GM10248 (cell line): ENCODE results near the gene SEC62.

Experiments
- CTCF ChIA-PET: fragments of 300-600 bp; sonication (Branson Sonifier 250); formaldehyde crosslinking; extraction: SDS; loops from one replicate; lab custom pipeline; 2021; ENCODE audit warnings: antibody characterized with exemption; lab: Yijun Ruan, JAX
- POLR2A ChIA-PET: fragments of 350-650 bp; sonication (Branson Sonifier 250); formaldehyde crosslinking; extraction: SDS; loops from one replicate; lab custom pipeline; 2020; ENCODE audit warnings: antibody characterized with exemption; lab: Yijun Ruan, JAX
- DNase-seq: peaks from one replicate; pipeline ENCODE4 v3.0.0; 2012; ENCODE audit errors: extremely low spot score
- TF ChIP-seq, protein P1 (sequence below): IDR thresholded peaks from 2 replicates; pipeline ENCODE4 v1.5.1; 2012; ENCODE audit warnings: mild to moderate bottlenecking, low read depth; ENCODE audit errors: extremely low read depth, missing control alignments, control extremely low read depth

SEC62 gene

DNA sequence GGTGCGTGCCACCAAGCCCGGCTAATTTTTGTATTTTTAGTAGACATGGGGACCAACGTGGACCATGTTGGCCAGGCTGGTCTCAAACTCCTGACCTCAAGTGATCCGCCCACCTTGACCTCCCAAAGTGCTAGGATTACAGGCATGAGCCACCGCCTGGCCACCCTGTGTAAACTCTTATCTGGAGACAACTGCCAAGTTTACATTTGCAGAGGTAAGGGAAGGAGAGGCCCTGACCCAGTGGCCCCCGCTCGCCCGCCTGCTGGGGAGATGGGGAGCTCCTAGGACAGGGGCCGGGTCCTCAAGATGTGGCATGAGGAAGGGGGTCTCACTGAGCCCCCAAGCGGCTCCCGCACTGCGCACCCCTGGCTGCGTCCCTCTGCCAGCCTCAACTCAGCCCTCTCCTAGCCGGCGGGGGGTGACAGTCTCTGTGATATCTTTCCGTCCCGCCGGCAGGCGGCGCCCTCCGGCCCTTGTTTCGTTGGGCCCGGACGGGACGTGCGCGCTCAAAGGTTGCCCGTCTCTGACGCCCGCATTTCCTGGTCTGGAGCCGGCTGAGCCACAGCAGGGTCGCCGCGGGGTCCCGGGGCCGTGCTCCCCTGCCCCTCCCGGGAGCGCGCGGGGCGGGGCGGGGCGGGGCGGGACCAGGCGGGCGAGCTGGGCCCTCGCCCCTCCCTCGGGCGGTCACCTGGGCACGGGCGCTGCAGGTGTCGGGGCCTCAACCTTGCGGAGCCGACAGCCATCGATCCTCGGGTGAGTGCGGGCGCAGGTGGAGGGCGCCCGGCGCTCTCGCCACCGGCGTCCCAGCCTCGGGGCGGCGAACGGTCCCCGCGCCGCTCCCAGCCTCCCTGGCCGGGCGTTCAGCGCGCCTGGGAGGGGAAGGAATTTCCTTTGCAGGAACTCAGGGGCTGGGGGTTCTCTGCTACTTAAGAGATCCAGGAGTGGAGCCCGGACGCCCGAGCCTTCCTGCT, 71.1 kb downstream of the SEC62 start, which contains the start of gene GPR160:
TSS of gene GPR160 (plus strand) at position 533 of the 971 bp plus-strand sequence. CDS start 45,978 bp downstream, outside the sequence.
- TF ChIP-seq, protein P1, sequence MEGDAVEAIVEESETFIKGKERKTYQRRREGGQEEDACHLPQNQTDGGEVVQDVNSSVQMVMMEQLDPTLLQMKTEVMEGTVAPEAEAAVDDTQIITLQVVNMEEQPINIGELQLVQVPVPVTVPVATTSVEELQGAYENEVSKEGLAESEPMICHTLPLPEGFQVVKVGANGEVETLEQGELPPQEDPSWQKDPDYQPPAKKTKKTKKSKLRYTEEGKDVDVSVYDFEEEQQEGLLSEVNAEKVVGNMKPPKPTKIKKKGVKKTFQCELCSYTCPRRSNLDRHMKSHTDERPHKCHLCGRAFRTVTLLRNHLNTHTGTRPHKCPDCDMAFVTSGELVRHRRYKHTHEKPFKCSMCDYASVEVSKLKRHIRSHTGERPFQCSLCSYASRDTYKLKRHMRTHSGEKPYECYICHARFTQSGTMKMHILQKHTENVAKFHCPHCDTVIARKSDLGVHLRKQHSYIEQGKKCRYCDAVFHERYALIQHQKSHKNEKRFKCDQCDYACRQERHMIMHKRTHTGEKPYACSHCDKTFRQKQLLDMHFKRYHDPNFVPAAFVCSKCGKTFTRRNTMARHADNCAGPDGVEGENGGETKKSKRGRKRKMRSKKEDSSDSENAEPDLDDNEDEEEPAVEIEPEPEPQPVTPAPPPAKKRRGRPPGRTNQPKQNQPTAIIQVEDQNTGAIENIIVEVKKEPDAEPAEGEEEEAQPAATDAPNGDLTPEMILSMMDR = peak; percentile 90
- CTCF ChIA-PET = interaction anchor here (1.0 to 2.9 kb wide), 10 partner anchors 9 to 51 kb away, joined by 3 to 10 read pairs (median 4); no protein-coding TSS in a partner anchor
- POLR2A ChIA-PET = no interaction called here
- DNase-seq = peak; percentile 84

DNA sequence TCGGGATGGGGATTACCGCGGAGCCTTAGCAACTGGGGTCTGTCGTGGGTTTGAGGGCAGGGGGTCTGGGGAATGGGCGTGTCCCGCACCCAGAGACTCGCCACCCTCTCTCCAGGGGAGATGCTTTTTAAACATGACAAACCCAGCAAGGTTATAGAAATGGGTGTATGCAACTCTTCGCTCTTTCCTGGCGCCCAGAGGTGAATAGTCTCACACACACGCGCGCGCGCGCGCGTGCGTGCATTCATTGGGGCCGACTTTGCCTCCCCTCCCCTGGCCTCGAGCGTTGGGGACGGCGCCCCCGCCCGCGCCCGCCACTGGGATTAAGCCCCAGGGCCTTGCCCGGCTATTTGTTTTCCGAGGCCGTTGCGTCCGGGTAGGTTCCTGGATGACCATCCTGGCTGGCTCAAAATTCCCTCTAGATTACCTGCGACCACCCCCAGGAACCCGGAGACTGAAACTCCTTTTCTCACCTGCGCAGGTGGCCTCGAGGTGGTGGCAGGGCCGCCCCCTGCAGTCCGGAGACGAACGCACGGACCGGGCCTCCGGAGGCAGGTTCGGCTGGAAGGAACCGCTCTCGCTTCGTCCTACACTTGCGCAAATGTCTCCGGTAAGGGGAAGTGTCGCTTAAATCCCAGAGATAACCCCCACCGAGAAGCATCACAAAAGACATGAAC, 72.0 kb downstream of the SEC62 start:
- TF ChIP-seq, protein P1 = peak; percentile 9
- ChIA-PET POLR2A (no interaction called here), CTCF (interaction anchor here (0.7 to 2.9 kb wide), 10 partner anchors 9 to 41 kb away, joined by 3 to 24 read pairs (median 4); no protein-coding TSS in a partner anchor)
- peak; percentile 44 for DNase-seq

DNA sequence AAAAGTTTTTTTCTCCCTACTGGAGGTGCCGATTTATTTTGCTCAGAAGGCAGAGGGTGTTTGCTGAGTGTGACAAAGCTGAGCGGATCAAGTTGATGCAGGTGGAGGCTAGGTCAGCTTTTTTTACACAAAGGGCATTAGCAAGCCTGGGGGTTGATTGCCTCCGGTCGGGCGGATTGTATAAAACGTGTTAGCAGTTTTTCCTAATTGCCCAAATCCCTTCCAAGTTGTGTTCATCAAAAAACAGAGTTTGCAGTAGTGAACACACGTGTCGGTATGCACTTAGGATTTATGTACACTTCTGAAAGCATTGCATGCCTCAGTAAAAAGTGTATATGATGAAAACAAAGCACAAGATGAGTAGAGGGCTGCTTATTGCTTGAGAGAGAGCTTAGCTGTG, 73.8 kb downstream of the SEC62 start:
- ChIA-PET CTCF (interaction anchor here (0.8 to 2.9 kb wide), 8 partner anchors 9 to 176 kb away, joined by 3 to 24 read pairs (median 3); no protein-coding TSS in a partner anchor), POLR2A (interaction anchor here (0.6 kb wide), 1 partner anchor 1238 kb away, joined by 4 read pairs; no protein-coding TSS in a partner anchor)
- no peak for DNase-seq
- TF ChIP-seq, protein P1 = no peak

DNA sequence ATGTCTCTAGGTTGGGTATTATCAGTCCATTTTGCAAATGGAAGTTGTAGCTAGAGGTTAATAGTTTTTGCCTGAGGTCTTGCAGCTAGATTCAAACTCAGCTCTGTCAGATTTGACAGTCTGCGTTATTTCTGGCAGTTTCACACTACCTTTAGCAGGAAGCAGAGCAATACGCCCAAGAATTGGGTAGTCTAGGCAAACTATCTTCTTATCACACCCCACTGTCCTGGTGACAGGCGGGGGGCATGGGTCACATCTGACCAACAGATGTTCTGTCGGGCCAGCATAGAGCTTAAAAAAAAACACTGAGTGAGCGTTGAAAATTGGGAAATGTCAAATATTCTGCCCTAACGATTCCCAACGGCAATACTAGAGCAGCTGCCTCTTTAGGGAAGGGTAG, 76.9 kb downstream of the SEC62 start:
- TF ChIP-seq, protein P1 = no peak
- ChIA-PET CTCF (interaction anchor here (1.2 to 5.8 kb wide), 4 partner anchors 10 to 34 kb away, joined by 3 to 24 read pairs (median 5); no protein-coding TSS in a partner anchor), POLR2A (interaction anchor here (0.7 kb wide), 1 partner anchor 135 kb away, joined by 4 read pairs; no protein-coding TSS in a partner anchor)
- DNase-seq = no peak

DNA sequence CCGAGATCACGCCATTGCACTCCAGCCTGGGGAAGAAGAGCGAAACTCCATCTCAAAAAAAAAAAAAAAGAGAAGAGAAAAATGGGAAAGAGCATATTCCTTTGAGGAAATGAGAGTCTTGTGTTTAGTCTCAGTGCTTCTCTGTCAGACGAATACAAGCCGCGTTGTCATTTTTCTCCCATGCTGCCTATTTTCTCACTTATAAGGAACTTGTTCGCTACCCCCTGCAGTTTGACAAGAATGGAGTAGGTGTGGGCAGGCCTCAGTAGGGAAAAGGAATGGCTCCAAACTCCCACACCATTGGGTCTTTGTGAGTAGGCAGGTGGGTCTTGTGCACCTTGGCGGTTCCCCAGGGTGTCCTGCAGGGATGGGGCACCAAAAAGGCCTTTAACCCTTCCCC, 77.7 kb downstream of the SEC62 start:
- ChIA-PET POLR2A (interaction anchor here (0.9 kb wide), 1 partner anchor 20 kb away, joined by 5 read pairs; no protein-coding TSS in a partner anchor), CTCF (interaction anchor here (1.2 to 5.8 kb wide), 4 partner anchors 9 to 13 kb away, joined by 4 to 28 read pairs (median 15); no protein-coding TSS in a partner anchor)
- TF ChIP-seq, protein P1 = no peak
- DNase-seq = no peak

DNA sequence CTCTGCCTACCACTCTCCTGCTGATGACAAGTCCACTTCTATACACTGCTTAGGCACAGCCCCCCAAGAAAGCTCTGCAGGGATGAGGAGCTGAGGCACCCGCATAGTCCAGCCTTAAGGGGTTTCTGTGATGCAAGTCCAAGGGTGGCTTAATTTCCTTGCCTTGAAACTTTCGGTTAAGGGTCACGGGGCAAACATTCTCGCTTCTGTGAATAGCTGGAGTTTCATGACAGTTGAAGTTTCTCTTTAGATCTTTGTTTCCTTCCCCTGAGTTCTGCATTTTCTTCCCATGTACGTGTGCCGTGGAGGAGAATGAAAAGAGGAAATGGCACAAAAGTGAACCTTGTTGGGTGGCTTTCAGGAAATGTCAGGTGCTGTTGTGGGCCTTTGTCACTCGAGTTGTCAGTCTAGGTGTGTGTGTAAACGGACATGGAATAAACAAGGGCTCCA, 78.2 kb downstream of the SEC62 start:
- TF ChIP-seq, protein P1 = no peak
- CTCF ChIA-PET = interaction anchor here (0.9 to 5.8 kb wide), 6 partner anchors 9 to 182 kb away, joined by 3 to 28 read pairs (median 4); no protein-coding TSS in a partner anchor
- DNase-seq = peak; percentile 60
- POLR2A ChIA-PET = interaction anchor here (0.9 kb wide), 1 partner anchor 20 kb away, joined by 5 read pairs; no protein-coding TSS in a partner anchor
